ENCODE data around the gene MED15.

- TF ChIP-seq ESRRA (IDR thresholded peaks at IDR 0.05; ENCODE audit: borderline replicate concordance, low read length) (no peak), POLR2A (IDR thresholded peaks at IDR 0.05; ENCODE audit: low read length) (no peak), KDM5A (IDR thresholded peaks at IDR 0.05) (no peak), CTCF (IDR thresholded peaks at IDR 0.05) (no peak), CEBPB (IDR thresholded peaks at IDR 0.05) (no peak), EHMT2 (IDR thresholded peaks at IDR 0.05; ENCODE audit: low read depth) (no peak), USF2 (IDR thresholded peaks at IDR 0.05) (no peak), ZSCAN20 (CRISPR knock-in tag; IDR thresholded peaks at IDR 0.05) (no peak), REST (IDR thresholded peaks at IDR 0.05) (no peak), JUNB (IDR thresholded peaks at IDR 0.05) (no peak), HOXA7 (CRISPR knock-in tag; IDR thresholded peaks at IDR 0.05) (no peak), RCOR1 (IDR thresholded peaks at IDR 0.05; ENCODE audit: low read depth, low read length) (no peak), FOSB (CRISPR knock-in tag; IDR thresholded peaks at IDR 0.05) (no peak), HMGXB4 (CRISPR knock-in tag; IDR thresholded peaks at IDR 0.05; ENCODE audit: borderline replicate concordance) (no peak)
Measured at GRCh38 chr22:20537983-20538382, 30.6 kb downstream of the MED15 start.

Measured in A549 (cell line).